GM12873 (cell line): ENCODE data around the gene RTN4.

Experiments used
- CTCF ChIP-seq: IDR thresholded peaks from 2 replicates; pipeline ENCODE4 v1.5.1; 2012; ENCODE audit warnings: low read depth, mild to moderate bottlenecking, moderate library complexity, low read length, control low read depth; ENCODE audit not compliant: insufficient read depth; ENCODE audit errors: missing control alignments

The RTN4 gene

GRCh38 chr2:55045780-55046179 lies 4.5 kb downstream of the RTN4 start:
- TF ChIP-seq CTCF = no peak

GRCh38 chr2:55043841-55044240 lies 6.4 kb downstream of the RTN4 start:
- no peak for TF ChIP-seq CTCF

GRCh38 chr2:55038428-55038827 lies 11.8 kb downstream of the RTN4 start:
- no peak for TF ChIP-seq CTCF

GRCh38 chr2:55035716-55036115 lies 14.5 kb downstream of the RTN4 start:
- TF ChIP-seq CTCF = no peak

- no peak for TF ChIP-seq CTCF
Measured at GRCh38 chr2:55033921-55034320, 16.3 kb downstream of the RTN4 start.

GRCh38 chr2:55033076-55033742 lies 17.0 kb downstream of the RTN4 start:
- TF ChIP-seq CTCF = no peak

- no peak for TF ChIP-seq CTCF
Measured at GRCh38 chr2:55031505-55031904, 18.7 kb downstream of the RTN4 start.
